EL (cell line): ENCODE measurements around the gene PEX16.

Experiments used
- DNase-seq: peaks from one replicate; pipeline ENCODE4 v3.0.0-alpha.2; 2016

Gene PEX16

GRCh38 chr11:45895553-45896259 is 22.0 kb downstream of the PEX16 start:
- DNase-seq = no peak

GRCh38 chr11:45894555-45895247 is 23.0 kb downstream of the PEX16 start:
- no peak for DNase-seq

DNA sequence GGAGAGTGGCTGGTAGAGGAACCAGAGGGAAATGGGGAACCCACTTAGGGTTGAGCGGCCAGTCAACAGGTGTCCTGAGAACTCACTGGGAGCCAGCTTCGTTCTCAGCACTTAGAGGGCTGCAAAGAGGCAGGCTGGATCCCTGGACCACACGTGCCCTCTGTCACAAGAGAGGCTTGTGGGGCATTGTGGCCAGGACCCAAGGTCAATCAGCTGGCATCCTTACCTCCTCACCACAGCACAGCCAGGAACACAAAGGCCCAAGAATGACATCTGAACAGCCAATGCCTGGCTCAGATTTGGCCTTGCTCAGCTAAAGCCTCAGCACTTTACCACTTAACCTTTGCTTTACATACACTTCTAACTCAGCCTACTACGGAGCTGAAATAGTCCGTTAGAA is 24.8 kb downstream of the PEX16 start:
- DNase-seq = no peak

- no peak for DNase-seq
Measured at GRCh38 chr11:45890886-45891550, 26.7 kb downstream of the PEX16 start.

DNA sequence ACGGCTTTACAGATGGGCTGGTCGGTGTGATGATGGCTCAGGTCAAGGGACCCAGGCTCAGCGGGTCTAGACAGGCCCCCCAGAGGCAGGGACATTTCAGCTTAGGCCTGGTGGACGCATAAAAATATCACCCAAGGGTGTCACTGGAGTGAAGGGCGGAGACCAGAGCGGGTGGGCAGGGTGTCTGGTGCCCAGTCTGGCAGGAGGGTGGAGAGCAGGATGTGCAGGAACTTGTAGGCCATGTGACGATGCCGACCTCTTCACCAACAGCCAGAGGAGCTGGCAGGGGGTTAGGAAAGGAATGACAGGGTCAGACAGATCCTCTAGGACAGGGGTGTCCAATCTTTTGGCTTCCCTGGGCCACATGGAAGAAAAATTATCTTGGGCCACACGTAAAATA is 27.7 kb downstream of the PEX16 start:
- DNase-seq = no peak

GRCh38 chr11:45889555-45889954 is 28.1 kb downstream of the PEX16 start:
- no peak for DNase-seq

GRCh38 chr11:45887587-45887986 is 30.1 kb downstream of the PEX16 start:
- DNase-seq = no peak

- no peak for DNase-seq
Measured at GRCh38 chr11:45886816-45887520, 30.7 kb downstream of the PEX16 start.

DNA sequence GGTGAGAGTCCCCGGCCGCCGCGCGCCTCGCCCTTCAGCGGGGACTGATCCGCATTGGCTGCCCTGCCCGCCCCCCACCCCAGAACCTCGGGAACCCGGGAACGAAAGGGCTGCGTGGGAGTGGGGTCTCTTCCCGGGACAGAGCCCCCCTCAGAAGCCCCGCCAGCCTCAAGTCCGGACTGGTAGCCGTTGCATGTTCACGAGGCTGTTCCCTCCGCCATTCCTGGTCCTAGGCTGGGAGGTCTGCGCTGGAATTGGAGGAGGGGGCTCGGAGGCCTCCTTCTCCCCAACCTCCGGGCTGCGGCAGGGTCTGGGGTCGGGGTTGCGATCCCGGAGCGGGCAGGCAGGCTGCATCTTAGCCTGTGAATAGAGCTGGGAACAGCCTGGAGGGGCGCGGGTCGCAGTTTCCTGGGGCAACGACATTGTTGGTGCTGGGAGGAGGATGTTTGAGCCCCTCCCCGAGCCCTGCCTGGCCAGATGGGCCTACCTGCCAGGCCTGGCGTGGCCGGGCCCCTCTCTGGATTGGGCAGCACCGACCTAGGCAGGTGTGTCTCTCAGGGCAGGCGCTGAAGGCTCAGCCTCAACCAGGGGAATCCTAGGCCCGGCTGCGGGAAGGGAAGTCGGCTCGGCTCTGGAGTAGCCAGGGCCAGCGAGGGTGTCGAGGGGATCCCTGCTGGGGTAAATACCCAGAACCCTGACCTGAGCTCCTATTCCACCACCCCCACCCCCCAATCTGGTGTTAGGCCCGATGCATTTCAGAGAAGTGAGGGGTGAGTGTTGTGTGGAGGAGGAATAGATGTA is 31.6 kb downstream of the PEX16 start:
- no peak for DNase-seq

- DNase-seq = peak; percentile 36
Measured at GRCh38 chr11:45885274-45885920, 32.3 kb downstream of the PEX16 start, which contains the start of gene MAPK8IP1. TSS of gene MAPK8IP1 (plus strand) at chr11:45885651. CDS start at chr11:45885821, 170 bp downstream.

DNA sequence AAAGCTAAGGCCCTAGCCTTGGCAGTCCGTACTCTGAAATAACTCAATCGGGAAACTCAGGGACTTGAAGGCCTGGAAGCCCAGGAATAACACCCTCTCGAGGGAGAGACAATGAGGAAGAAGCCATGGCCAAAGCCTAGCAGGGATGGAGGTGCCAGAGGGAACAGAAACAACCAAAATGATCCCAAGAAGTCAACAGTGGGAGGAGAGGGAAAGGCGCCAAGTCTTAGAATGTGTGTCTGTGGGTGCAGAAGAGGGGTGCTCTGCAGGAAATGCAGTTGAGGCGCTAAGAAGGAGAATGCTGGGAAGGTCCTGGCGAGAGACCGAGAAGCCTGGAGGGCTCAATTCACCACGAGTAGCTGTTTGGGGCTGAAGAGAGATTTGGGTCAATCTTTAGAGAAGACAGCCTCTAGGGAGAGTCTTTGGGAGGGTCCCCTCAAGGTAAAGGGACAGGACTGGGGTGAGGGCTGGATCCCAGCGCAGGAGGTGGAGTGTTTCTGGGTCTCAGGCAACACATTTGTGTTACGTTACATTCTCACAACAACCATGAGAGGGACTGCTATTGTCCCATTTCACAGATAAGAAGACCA is 33.0 kb downstream of the PEX16 start:
- no peak for DNase-seq

GRCh38 chr11:45881708-45882368 is 35.8 kb downstream of the PEX16 start:
- no peak for DNase-seq

DNA sequence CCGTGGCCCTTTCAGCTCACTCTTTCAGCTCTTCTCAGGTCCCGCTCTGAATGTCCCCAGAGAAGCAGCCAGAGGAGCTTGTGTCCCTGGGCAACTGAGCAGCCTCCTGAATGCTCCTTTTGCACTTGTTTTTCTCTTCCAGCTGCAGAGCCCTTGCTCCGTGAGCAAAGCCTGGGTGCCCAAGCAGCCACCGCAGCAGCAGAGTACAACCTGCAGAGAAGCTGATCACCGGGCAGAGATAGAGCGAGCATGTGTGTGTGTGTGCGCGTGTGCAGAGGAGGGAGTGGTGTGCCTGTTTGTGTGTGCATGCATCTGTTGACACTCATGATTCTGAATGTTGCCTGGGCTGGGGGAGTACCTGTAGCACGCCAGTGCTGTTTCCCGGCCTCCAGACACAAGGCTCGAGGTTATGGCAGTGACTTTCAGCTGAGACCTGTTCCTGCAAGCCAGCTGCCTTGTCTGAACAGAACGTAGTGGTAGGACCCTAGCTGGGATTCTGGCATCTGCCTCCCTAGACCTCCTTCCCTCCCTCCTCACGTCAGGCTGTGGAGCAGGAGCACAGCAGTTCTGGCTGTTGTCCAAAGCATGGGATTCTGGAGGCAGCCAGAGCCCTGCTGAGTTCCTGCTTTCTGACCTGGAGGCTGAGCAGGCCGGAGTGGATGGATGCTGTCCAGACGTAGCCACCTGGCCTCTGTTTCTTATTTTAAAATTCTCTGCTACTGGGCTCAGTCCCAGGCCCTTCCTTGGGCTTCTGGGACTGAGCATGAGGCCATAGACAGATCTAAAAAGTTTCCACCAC is 36.7 kb downstream of the PEX16 start:
- no peak for DNase-seq

GRCh38 chr11:45879803-45880686 is 37.6 kb downstream of the PEX16 start:
- peak; percentile 73 for DNase-seq

DNA sequence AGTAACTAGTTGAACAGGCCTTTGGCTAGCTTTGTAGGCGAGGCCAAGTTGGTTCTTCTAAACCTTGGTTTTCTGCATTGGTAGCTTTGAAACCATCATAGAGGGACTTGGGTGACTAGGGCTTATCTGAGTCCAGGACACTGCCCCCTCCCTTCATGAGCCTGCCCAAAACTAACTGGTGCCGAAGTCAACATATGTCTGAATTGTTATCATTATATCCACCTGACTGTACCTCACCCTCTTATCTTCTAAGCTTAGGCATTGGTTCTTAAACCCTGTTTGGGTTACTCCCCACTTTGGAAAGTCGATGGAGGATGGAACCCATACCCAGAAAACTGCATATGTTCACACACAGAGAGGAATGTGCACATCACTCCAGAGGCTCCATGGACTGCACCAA is 39.8 kb downstream of the PEX16 start:
- DNase-seq = no peak

DNA sequence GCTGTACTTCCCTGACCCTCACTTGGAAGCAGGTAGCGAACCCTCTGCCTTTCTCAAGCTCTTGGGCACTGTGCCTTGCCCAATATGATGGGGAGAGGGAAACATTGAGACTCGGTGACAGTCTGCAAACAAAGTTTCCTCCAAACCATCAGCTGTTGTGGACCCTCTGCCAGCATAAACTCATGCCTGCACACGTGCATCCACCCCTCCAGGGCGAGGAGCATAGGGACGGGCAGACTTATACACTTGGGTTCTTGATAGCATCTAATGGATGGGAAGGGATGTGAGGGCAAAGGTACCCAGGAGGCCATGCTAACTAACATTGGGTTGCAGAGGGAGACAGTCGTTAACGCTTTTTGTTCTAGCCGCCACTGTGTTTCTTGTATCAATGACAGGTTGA is 40.5 kb downstream of the PEX16 start:
- no peak for DNase-seq

DNA sequence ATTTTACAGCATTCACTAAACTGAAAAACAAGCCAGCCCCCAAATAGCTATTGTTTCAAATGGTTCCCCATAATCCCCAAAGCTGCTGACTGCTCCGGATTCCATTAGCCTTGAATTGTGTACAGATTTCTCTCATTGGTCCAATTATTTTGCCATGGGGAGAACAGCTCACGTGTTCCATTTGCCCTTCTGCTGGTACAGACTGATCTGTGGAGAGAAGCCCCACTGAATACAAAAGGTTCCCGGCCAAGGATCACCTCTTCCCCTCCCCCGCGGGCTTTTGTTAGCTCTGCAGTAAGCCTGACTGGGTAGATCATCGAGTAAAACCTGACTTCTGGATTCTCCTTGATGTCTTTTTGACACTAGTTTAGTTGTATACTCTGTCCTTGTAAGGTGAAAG is 41.3 kb downstream of the PEX16 start:
- DNase-seq = no peak

DNA sequence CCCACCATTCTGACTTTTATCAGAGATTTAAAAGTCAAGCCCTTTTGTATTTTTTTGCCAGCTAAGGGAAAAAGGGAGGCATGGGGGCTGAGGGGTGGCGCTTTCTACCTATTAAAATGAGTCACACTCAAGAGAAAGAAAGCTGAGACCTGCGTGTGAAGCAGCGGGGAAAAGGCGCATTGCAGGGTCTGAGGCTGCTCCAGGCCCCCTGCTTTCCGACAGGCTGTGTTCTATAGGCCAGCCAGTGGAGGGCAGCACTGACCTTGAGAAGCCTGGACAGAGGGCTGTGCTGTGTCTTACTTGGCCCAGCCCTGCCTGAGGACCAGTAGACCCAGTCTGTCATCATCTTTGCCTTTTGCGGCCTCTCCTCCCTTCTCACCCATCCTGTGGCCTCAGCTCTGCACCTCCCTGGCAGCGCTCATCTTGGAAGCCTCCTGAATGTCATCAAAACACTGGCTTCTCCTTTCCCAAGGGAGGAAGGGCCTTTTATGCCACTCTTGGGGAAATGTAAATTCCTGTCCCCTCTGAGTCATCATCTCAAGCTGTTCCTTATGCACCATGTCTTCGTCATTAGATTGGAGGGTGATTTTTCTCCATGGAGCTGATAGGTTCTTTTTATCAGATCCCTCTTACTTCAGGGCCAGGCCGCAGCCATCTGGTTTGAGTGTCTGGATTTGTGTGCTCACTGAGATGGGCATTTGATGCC is 44.9 kb downstream of the PEX16 start:
- peak; percentile 92 for DNase-seq
